HCEC 1CT (cell line): ENCODE measurements around the gene SKI.

ENCODE experiments used
- DNase-seq: peaks from one replicate; pipeline ENCODE4 v3.0.0-alpha.2; 2017

SKI gene

DNA sequence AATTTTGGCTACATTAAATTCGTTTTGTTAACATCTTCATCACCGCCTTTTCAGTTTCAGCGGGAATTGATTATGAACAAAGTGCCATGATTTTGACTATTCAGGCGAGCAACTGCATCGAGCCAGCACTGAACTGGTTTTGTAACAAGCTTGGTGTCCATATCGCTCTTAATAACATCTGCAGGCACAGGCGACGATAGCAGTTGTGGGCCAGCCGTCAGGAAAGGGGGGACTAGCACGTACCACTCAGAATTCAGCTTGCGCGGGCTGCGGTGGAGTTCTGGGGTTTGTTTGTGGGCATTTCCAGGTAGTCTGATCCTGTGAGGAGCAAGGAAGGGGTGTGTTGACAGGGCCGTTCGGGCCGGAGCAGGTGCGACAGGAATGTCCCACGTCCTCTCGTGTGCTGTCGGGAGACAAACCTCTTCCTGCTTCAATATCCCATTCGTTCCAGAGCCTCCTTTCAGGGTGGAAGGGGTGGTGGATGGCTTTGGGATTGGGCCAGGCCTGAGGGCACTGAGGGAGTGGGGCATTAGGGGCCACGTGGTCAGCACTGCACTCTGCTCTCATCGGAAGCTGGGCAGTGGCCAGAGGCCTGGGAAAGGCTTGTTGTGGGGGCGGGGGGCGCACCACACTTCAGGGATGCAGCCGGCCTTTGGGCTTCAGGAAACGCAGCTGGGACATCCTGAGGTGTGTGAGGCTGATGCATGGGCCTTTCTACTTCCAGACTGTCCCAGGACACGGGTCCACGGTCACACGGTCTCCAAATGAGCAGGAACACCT, 39.1 kb downstream of the SKI start:
- DNase-seq: no peak

DNA sequence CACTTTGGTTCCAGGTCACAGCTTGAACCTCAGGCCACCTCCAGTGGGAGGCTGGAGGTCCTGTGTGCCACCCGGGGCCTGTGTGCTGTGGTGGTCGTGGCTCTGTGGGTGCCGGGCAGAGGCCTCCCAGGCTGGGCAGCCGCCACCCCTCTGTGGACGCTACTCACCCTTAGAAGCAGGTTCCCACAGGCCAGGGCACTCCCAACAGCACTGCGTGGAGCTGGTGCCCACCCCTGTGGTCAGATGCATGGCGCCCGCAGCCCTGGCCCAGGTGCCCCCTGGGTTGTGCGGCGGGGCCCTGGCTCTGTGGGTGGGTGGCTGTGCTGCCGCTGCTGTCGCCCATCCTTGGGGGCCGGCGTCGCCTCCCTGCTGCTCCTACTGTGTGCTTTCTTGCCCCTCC, 39.7 kb downstream of the SKI start:
- DNase-seq: no peak

DNA sequence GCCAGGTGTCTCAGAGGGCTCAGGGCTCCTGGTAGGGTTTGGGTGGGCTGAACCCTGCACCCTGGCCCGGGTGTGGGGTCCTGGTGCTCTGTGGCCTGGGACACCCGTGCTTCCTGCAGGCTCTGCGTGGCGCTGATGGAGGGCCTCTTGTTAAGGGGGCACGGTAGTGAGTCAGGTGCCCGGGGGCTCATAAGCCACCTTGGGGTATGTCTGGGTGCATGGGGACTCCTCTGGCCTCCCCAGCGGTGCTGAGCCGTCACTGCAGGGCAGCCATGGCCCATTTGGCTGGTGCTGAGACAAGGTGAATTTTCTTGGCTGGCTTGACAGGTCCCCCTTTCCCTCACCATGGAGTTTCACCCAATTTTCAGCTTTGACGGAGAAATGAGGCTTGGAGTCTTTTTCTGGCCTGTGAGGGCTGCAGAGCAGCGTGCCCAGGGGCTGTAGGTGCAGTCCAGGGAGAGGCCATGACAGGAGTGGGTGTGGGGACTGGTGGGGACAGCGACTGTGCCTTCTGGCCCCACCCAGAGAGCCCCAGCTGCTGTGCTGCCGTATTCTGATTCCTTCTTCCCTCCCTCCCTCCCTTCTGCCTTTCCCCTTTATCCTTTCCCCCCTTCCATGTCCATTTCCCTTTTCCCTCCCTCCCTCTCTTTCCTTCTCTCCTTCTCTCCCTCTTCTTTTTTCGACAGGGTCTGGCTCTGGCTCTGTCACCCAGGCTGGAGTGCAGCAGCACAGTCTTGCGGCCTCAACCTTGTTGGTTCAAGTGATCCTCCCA, 40.4 kb downstream of the SKI start:
- no peak for DNase-seq

DNA sequence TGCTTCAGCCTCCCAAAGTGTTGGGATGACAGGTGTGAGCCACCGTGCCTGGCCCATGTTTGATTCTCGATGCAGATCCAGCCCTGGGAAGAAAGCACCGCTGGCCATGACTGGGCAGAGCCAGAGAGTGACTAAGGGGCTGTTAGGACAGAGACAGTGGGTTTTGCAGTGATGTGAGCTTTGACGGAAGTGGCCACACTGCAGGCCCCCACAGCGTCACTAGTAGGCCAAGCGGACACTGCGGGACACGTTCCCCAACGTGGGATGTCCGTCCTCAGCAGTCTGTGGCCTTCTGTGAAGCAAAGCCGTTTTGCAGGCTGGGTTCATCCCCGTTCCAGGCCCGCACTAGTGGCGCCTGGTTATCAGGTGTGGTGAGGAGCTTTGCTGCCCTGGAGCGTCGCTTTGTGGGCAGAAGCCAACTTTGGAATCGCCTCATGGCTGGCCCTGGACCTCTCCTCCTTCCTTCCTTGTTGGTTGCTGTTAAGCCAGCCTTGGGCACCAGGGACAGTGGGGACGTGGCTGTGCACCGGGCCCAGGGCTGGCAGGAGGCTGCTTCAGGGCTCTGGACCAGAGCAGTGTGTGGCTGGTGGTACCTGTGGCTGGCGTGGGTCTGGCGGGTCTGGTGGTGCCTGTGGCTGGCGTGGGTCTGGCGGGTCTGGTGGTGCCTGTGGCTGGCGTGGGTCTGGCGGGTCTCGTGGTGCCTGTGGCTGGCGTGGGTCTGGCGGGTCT, 41.2 kb downstream of the SKI start:
- no peak for DNase-seq

DNA sequence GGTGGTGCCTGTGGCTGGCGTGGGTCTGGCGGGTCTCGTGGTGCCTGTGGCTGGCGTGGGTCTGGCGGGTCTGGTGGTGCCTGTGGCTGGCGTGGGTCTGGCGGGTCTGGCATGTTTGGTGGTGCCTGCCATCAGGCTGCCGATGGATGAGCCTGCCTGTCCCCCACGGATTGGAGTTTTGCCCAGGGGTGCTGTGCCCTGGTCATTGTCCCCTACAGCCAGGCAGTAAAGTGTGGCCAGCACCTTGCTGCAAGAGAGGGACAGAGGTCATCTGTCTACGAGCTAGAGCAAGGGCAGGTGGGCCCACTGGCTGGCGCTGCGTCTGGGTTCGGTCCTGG, 41.8 kb downstream of the SKI start:
- no peak for DNase-seq

DNA sequence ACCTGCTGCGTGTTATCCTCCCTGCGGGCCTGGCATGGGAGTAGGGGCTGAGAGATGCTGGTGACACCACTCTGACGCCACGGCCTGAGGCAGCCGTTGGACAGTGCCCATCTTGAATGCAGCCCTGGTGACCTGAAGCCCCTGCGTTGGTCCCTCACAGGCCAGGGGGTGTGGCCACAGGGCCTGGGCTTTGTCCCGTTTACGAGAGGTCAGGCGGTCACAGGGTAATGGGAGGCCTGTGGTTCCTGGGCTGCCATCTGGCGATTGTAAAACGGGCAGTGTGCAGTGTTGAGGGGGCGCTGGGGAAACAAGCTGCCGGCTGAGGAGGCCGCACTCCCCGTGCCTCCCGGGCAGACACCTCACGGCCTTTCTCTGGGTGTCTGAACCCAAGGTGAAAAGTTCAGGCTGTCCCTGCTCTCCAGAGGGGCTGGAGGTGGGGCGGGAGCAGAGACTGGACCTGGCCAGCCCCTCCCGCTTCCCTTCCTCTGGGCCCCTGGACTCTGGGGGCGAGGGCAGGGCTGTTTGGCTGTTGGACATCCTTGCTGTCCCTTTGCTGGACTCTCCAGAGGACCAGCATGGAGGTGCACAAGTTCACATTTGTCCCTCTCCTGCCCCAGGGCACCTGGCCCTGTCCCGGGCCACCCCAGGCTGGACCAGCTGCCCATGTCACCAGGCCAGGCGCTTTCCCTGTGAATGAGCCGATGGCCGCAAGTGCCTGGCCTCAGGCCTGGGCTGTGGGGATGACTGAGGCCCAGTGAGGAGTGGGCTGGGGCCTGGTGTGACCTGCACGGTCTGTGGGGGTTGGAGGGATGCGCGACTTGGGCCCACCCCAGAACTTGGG, 42.4 kb downstream of the SKI start:
- no peak for DNase-seq

DNA sequence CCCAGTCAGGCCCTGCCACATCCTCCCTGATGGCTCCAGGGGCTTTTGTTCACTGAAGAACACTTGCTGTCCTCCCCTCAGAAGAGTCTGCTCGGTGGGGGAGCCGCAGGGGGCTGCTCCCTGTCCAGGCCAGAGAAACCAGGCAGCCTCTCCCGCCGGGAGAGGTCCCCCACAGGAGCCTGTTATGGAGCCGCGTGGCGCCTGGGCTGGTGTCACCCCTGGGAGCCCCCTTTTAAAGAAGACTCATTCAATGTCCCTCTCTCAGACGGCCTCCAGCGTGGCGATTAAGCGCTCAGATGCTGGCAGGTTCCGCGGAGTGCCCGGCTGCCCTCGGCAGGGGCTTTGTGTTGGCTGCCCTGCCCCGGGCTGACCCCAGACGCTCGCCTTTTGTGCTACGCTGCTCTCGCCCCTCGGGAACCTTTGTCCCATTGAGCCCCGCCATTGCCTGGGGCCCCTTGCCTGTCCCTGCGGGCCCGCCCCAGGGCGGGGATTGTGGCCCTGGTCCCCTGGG, 43.1 kb downstream of the SKI start:
- no peak for DNase-seq

DNA sequence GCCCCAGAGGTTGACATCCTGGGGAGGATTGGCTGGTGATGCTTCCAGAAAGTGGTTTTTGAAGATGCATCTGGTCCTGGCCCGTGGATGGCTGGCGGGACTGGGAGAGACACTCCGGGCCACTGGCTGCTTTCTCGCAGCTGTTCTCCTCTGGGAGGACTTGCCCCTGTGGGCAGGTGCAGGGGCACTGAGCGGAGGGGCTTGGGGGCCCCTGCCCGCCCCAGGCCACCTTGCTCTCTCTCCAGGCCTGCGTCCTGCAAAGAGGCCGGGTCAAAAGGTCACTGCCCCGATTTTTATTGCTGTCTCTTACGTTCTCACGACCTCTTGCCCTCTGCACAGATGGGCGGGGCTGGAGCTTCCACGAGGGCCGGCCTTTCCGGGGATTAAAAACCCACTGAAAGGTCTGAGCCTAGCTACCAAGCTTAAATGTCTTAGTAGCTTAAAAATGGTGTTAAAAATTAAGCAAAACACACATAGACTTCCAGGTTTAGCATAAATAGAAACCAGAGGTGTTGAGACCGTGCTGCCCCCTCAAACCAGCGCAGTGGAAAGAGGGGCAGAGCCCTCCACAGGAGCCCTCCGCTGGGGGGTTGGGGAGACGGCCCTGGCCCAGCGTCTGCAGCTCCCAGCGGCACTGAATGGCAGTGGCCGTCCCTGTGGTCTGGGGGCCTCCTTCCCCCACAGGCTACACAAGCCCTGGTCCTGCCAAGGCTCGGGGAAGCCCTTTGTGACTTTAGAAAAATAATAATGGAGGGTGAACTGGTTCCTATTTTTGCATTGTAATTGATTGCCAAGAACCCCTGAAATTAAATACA, 43.9 kb downstream of the SKI start:
- no peak for DNase-seq

DNA sequence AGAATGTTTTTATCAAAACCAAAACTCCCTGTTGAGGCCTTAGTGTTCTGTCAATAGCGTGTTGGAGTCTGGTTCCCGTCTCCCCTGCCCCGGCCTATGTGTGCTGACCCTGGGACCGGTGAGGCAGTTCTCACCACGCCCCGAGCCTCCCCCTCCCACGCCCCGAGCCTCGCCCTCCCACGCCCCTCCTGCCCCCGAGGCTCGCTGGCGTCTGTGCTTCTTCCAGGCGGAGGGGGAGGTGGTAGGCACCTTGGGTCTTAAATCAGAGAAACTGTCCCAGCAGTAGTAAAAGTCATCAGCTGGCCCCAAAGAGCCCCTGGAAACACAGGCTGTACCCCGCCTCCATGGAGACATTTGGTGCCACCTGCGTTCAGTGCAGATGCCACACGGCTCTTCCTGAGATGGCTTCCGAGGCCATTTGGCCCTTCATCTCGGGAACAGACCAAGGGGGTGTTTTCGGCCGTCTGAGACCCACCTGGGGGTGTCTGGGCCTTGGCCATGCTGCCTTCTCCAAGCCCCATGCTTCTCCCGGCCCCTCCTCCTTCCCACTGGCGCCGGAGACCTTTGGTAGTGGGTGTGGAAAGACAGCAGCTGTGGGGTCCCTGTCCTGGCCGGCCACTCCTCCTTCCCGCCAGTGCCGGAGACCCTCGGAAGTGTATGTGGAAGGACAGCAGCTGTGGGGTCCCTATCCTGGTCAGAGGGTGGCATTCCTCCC, 44.7 kb downstream of the SKI start:
- no peak for DNase-seq

DNA sequence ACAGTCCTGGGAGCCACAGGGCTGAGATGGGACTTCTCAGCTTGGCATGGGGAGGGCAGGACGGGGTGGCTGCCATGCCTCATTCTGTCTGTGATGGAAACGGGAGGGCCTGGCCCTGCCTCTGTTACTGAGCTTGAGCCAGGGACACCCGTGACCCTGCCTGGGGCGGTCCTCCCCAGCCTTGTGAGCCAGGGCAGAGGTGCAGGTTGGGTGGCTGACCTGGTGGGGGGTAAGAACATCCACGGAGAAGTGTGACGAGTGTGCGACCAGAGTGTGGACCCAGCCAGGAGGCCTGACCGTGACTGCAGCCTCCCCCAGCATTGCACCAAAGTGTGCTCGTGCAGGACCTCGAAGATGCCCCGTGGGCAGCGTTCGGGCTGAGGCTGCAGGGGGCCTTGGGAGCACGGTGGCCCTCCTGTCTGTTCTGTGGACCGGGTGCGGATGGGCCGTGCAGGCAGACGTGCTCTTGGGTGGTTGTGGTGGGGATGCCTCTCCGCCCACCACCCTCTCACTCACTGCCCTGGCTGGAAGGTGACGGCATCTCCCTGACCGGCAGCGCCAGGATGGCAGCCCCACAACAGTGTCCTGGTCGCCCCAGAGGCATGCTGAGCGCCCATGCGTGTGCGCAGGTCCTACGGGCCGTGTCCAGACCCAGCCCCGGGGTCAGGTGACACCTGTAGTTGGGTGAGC, 45.4 kb downstream of the SKI start:
- DNase-seq: no peak

DNA sequence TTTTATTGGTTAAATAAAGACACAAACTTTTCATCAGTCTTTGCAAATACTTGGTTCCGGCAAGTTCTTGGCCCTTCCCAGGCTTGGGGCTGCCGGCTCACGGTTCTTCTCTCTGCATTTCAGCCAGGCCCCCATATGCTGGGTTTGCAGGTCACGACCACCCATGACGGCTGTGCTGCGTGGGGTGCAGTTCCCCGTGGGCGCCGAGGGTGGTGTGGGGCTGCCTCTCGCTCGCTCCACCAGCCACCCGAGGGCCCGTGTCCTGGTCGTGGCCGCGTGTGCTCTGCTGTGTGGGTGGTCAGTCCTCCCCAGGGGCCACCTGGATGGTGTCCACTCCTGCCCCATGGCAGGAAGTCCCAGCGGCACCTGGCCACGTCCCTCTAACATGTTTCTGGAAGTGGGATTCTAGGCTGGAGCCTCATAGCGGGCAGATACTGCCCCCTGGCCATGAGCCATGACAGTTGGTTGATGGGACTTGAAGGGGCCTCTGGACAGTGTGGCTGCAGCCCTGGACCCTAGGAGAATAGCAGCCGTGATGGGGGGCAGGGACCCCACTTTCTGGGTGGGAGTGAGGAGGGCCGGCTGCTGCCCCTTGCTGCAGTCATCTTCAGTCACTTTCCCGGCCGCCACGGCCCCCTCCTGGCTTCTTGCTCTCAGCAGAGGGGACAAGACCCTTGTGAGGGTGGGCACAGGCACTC, 46.3 kb downstream of the SKI start:
- no peak for DNase-seq

DNA sequence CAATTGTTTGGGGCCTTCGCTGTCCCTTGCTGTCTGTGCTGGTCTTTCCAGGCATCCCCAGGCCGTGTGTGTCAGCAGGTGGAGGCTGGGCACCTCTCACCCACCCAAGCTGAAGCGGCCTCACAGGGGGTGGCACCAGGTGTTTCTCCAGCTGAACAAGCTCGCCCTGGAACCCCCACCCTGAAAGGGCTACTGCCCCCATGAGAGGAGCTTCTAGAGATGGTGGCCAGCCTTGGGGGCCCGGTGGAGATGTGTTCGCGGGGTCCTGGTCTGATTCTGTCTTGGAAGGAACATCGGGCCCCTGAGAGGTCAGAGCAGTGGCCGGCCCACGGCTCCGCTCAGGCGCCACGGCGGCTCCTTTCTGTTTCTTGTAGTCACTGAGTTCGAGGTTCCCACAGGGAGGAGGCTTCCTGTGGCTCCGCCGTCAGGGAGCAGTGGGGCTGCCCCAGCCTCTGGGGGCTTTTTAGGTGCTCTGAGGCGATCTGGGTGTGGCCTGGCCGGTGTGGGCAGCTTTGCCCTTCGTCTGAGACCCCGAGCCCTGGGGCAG, 46.9 kb downstream of the SKI start:
- DNase-seq: no peak

DNA sequence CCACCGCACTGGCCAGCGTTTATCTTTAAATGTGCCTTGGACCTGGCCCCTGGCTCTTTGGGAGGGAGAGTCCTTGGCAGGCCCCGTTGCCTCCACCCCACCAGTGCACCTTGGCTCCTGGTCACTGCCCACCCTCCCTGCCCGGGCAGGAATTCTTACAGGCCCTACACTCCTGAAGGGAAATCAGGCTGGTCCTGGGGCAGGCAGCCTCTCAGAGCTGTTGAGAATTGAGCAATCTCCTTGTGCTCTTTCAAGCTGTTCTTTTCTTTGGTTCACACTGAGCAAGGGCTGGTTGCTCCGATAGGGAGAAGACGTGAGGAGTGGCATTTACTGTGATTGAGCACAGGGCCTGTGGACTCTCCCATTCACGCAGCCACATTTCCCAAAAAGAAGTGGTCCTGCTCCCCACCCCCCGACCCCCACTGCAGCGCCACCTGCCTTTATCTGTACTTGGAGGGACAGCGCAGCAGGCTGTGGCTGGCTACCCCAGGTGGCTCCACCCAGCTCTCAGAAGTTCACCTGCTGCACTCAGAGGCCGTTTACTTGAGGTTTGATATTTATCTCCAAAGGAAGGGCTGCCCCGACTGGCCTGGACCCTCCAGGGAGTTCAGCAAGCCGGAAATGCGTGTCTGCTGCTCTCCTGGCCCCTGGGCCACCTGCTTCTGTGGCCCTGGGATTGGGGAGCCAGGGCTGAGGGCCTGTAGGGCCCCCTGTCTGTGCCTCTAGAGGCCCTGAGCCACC, 47.8 kb downstream of the SKI start:
- DNase-seq: no peak

DNA sequence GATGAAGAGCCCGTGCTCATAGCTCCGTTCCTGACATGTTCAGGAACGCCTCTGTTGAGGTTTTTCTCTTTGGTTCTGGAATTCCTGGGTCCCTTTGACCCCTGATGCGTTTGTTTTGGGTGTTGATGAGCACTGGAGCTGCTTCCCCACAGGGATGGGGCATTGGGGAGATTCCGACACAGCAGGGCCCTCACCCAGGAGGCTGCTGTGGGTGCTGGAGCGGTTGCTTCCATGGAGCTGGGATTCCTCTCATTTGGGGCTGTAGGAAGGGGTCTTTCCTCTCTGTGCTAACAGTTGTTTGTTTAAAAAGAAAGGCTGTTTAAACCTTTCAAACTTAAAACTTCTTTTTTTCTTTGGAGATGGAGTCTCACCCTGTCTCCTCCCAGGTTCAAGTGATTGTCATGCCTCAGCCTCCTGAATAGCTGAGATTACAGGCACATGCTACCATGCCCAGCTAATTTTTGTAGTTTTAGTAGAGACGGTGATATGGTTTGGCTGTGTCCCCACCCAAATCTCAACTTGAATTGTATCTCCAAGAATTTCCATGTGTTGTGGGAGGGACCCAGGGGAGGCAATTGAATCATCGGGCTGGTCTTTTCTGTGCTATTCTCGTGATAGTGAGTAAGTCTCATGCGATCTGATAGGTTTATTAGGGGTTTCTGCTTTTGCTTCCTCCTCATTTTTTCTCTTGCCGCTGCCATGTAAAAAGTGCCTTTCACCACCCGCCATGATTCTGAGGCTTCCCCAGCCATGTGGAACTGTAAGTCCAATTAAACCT, 48.9 kb downstream of the SKI start:
- DNase-seq: peak; percentile 9

DNA sequence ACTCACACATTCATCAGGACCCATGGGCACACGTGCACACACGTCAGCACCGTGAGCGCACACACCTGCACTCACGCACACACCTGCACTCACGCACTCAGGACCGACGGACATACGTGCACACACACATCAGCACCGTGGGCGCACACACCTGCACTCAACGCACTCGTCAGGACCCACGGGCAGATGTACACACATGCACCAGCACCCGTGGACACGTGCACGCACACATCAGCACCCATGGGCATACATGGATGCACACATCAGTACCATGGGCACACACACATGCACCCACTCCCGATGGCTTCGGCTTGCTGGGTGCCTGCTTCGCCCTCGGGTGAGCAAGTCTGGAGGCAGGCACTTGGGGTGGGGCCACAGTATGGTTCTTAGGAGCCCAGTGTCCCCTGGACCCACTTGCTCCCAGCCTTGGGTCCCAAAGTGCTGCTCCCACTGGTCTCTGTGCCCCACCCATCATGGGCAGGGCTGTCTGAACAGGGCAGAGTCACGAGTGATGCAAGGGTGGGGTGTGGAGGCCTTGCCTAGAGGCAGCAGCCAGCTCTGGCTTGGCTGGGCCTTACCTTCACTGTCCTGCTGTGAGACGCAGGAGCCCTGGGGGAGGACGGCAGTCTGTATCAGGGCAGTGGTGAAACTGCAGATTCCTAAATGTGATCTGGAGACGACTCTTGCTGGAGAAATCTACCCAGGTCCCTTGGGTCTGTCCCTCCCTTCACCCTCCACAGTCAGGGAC, 49.8 kb downstream of the SKI start:
- no peak for DNase-seq

DNA sequence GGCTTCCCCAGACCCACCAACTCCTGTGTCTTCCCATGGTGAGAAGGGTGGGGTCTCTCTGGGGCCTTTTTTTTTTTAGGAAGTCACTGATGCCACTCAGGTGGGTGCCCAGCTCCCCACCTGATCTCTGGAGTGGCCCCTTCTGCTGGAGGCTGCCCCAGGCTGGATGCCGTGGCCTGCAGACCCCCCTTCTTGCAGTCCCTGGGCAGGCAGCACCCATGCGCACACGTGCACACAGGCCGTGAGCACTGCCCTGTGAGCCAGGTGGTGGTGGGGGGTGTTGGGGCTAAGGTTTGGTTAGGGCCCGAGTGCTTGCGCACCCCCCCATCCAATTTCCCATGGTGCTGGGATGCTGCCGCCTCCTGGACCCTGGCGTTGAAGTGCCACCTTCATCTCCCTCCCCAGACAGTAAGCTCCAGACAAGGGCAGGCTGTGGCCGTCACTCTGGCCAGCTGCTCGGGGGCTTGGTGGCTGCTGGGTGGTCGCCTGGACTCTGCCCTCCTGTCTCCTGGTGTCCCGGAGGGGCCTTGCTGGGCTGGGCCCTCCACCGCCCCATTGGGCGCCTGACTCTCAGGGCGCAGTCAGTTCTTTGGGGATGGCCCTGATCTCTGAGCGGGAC, 50.6 kb downstream of the SKI start:
- DNase-seq: no peak

DNA sequence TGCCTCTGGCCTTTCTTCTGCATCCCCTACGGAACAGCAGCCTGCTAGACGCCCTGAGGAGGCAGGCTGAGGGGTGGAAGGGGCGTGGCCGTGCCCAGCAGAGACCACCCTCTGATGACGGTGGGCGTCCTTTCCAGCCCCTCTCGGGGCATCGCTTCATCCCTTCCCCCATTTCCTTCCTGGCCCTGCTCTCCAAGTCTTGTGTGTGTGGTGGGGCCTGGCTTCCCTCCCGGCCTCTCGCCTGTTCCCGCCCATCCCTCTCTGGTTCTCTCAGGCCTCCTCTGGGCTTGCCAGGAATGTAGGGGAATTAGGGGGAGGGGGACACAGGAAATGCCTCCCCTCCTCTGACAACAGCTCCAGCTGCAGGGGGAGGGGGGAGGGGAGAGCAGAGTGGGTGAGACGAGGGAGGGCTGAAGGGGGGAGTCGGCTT, 51.1 kb downstream of the SKI start:
- no peak for DNase-seq
